ENCODE results near the gene SLC29A2.

The SLC29A2 gene

GRCh38 chr11:66344550-66345315 is 26.8 kb downstream of the SLC29A2 start, which contains the start of gene BRMS1:
Gene BRMS1, minus strand, starts transcription at chr11:66345104. Its CDS starts 2,870 bp downstream, at chr11:66342234.
- H3K36me3 Mint-ChIP-seq, result peaks cover 67% of the 10 kb centered on the region
- peak within 1 kb of the TSS; percentile 96 for H3K27ac Mint-ChIP-seq
- peak within 1 kb of the TSS; percentile 92 for H3K4me3 Mint-ChIP-seq
- ATAC-seq, result peak; percentile 90
- peak; percentile 87 to 97 for DNase-seq (ENCODE audit: low spot score in 2 of 2)
- no peaks in the 10 kb centered on the region for H3K9me3 Mint-ChIP-seq
- peaks cover 63% of the 10 kb centered on the region for H3K4me1 Mint-ChIP-seq

GRCh38 chr11:66343176-66343575 is 28.4 kb downstream of the SLC29A2 start:
- no peaks in the 10 kb centered on the region for H3K9me3 Mint-ChIP-seq
- H3K27ac Mint-ChIP-seq, result peak overlapping the region; percentile 56
- H3K4me3 Mint-ChIP-seq, result peak overlapping the region; percentile 92
- DNase-seq (ENCODE audit: low spot score in 2 of 2), result no peak
- H3K4me1 Mint-ChIP-seq, result peaks cover 68% of the 10 kb centered on the region
- H3K36me3 Mint-ChIP-seq, result peaks cover 69% of the 10 kb centered on the region
- no peak for ATAC-seq

GRCh38 chr11:66341502-66342126 is 29.9 kb downstream of the SLC29A2 start:
- Mint-ChIP-seq H3K9me3 (no peaks in the 10 kb centered on the region), H3K36me3 (peaks cover 69% of the 10 kb centered on the region), H3K27ac (peak overlapping the region; percentile 7), H3K4me1 (peaks cover 76% of the 10 kb centered on the region), H3K4me3 (no peak overlapping the region)
- DNase-seq (ENCODE audit: low spot score in 2 of 2), result no peak
- ATAC-seq, result no peak

- ATAC-seq (no peak), DNase-seq (ENCODE audit: low spot score in 2 of 2) (no peak)
- Mint-ChIP-seq H3K4me1 (peaks cover 75% of the 10 kb centered on the region), H3K4me3 (no peak overlapping the region), H3K9me3 (no peaks in the 10 kb centered on the region), H3K27ac (no peak overlapping the region), H3K36me3 (peaks cover 74% of the 10 kb centered on the region)
Measured at GRCh38 chr11:66340596-66341501, 30.7 kb downstream of the SLC29A2 start.

GRCh38 chr11:66339686-66340483 is 31.7 kb downstream of the SLC29A2 start:
- Mint-ChIP-seq H3K4me3 (no peak overlapping the region), H3K27ac (no peak overlapping the region), H3K36me3 (peaks cover 68% of the 10 kb centered on the region), H3K4me1 (peaks cover 72% of the 10 kb centered on the region), H3K9me3 (no peaks in the 10 kb centered on the region)
- no peak for ATAC-seq
- DNase-seq (ENCODE audit: low spot score in 2 of 2), result no peak

- no peak overlapping the region for H3K4me3 Mint-ChIP-seq
- H3K36me3 Mint-ChIP-seq, result peaks cover 66% of the 10 kb centered on the region
- peaks cover 66% of the 10 kb centered on the region for H3K4me1 Mint-ChIP-seq
- H3K9me3 Mint-ChIP-seq, result no peaks in the 10 kb centered on the region
- peak overlapping the region; percentile 86 for H3K27ac Mint-ChIP-seq
- no peak for DNase-seq (ENCODE audit: low spot score in 2 of 2)
- no peak for ATAC-seq
Measured at GRCh38 chr11:66339162-66339675, 32.3 kb downstream of the SLC29A2 start.

GRCh38 chr11:66338276-66339161 is 33.0 kb downstream of the SLC29A2 start:
- peak overlapping the region; percentile 94 for H3K27ac Mint-ChIP-seq
- no peak overlapping the region for H3K4me3 Mint-ChIP-seq
- no peak for DNase-seq (ENCODE audit: low spot score in 2 of 2)
- ATAC-seq, result no peak
- no peaks in the 10 kb centered on the region for H3K9me3 Mint-ChIP-seq
- peaks cover 62% of the 10 kb centered on the region for H3K36me3 Mint-ChIP-seq
- peaks cover 59% of the 10 kb centered on the region for H3K4me1 Mint-ChIP-seq

- peaks cover 48% of the 10 kb centered on the region for H3K4me1 Mint-ChIP-seq
- H3K9me3 Mint-ChIP-seq, result no peaks in the 10 kb centered on the region
- H3K36me3 Mint-ChIP-seq, result peaks cover 55% of the 10 kb centered on the region
- ATAC-seq (no peak), DNase-seq (ENCODE audit: low spot score in 2 of 2) (no peak)
- peak overlapping the region; percentile 78 for H3K4me3 Mint-ChIP-seq
- peak overlapping the region; percentile 94 for H3K27ac Mint-ChIP-seq
Measured at GRCh38 chr11:66337103-66337899, 34.3 kb downstream of the SLC29A2 start.

- peaks cover 39% of the 10 kb centered on the region for H3K4me1 Mint-ChIP-seq
- peak; percentile 68 to 87 for DNase-seq (ENCODE audit: low spot score in 2 of 2)
- peak; percentile 92 for ATAC-seq
Measured at GRCh38 chr11:66336234-66337102, 35.1 kb downstream of the SLC29A2 start, which contains the start of gene RIN1. Gene RIN1, minus strand, starts transcription at chr11:66336434. Its CDS starts 32 bp downstream, at chr11:66336402.

GRCh38 chr11:66335531-66336233 is 35.9 kb downstream of the SLC29A2 start:
- DNase-seq (ENCODE audit: low spot score in 2 of 2) (no peak), ATAC-seq (no peak)
- Mint-ChIP-seq H3K9me3 (no peaks in the 10 kb centered on the region), H3K4me3 (peak overlapping the region; percentile 78), H3K36me3 (peaks cover 38% of the 10 kb centered on the region), H3K27ac (peak overlapping the region; percentile 94), H3K4me1 (peaks cover 36% of the 10 kb centered on the region)

More at GRCh38 chr11:66336234-66337102, 35.1 kb downstream of the SLC29A2 start, which contains the start of gene RIN1:
- Mint-ChIP-seq H3K27ac (peak within 1 kb of the TSS; percentile 94), H3K36me3 (peaks cover 46% of the 10 kb centered on the region), H3K9me3 (no peaks in the 10 kb centered on the region), H3K4me3 (peak within 1 kb of the TSS; percentile 78)

- ATAC-seq (no peak), DNase-seq (ENCODE audit: low spot score in 2 of 2) (no peak)
- Mint-ChIP-seq H3K36me3 (peaks cover 33% of the 10 kb centered on the region), H3K4me1 (peaks cover 36% of the 10 kb centered on the region), H3K4me3 (peak overlapping the region; percentile 78), H3K27ac (peak overlapping the region; percentile 89), H3K9me3 (no peaks in the 10 kb centered on the region)
Measured at GRCh38 chr11:66334605-66335442, 36.7 kb downstream of the SLC29A2 start.
